Midbrain (tissue), 1 donor: Measurements from ENCODE around the gene WNT5A.

ENCODE experiments used
- DNase-seq: peaks from one replicate; lab custom pipeline; 2025; lab: John Stamatoyannopoulos, UW

WNT5A gene

GRCh38 chr3:55446850-55447249 lies 40.3 kb downstream of the WNT5A start:
- no peak for DNase-seq

GRCh38 chr3:55445551-55445950 lies 41.6 kb downstream of the WNT5A start:
- no peak for DNase-seq

- no peak for DNase-seq
Measured at GRCh38 chr3:55443346-55443745, 43.8 kb downstream of the WNT5A start.

GRCh38 chr3:55442861-55443260 lies 44.2 kb downstream of the WNT5A start:
- no peak for DNase-seq

GRCh38 chr3:55441499-55441898 lies 45.6 kb downstream of the WNT5A start:
- DNase-seq: no peak

GRCh38 chr3:55440104-55440708 lies 46.9 kb downstream of the WNT5A start:
- no peak for DNase-seq

- DNase-seq: no peak
Measured at GRCh38 chr3:55439657-55440056, 47.4 kb downstream of the WNT5A start.

GRCh38 chr3:55436644-55437043 lies 50.5 kb downstream of the WNT5A start:
- DNase-seq: no peak

GRCh38 chr3:55435491-55435890 lies 51.6 kb downstream of the WNT5A start:
- no peak for DNase-seq

GRCh38 chr3:55434789-55435188 lies 52.3 kb downstream of the WNT5A start:
- no peak for DNase-seq

GRCh38 chr3:55431041-55431440 lies 56.1 kb downstream of the WNT5A start:
- DNase-seq: no peak

- DNase-seq: no peak
Measured at GRCh38 chr3:55427739-55428138, 59.4 kb downstream of the WNT5A start.

GRCh38 chr3:55426486-55426885 lies 60.6 kb downstream of the WNT5A start:
- DNase-seq: no peak

- DNase-seq: no peak
Measured at GRCh38 chr3:55423782-55424181, 63.3 kb downstream of the WNT5A start.

GRCh38 chr3:55417211-55417610 lies 69.9 kb downstream of the WNT5A start:
- DNase-seq: no peak

- DNase-seq: no peak
Measured at GRCh38 chr3:55416331-55416821, 70.7 kb downstream of the WNT5A start.
